ENCODE results near the gene KIRREL1.

DNA sequence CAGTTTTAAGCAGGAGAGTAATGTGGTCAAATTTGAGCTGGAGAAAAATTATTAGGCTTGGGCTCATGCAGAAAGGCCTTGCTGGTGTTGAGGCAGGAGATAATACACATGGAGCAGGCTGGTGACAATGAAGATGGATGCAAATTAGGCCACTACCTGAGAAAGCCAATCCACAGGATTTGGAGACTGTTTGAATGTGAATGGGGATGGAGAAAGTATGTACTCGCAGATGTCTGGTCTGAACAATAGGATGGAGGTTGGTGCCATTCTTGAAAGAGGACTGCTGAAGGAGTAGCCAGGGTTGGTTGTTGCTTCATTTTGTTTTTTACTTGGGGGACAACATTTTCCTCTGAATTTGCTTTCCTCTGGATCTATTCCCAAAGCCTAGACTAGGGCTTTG is 8.0 kb upstream of the KIRREL1 start:
- TF ChIP-seq, protein P1, sequence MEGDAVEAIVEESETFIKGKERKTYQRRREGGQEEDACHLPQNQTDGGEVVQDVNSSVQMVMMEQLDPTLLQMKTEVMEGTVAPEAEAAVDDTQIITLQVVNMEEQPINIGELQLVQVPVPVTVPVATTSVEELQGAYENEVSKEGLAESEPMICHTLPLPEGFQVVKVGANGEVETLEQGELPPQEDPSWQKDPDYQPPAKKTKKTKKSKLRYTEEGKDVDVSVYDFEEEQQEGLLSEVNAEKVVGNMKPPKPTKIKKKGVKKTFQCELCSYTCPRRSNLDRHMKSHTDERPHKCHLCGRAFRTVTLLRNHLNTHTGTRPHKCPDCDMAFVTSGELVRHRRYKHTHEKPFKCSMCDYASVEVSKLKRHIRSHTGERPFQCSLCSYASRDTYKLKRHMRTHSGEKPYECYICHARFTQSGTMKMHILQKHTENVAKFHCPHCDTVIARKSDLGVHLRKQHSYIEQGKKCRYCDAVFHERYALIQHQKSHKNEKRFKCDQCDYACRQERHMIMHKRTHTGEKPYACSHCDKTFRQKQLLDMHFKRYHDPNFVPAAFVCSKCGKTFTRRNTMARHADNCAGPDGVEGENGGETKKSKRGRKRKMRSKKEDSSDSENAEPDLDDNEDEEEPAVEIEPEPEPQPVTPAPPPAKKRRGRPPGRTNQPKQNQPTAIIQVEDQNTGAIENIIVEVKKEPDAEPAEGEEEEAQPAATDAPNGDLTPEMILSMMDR (IDR thresholded peaks at IDR 0.05): no peak
- TF ChIP-seq, protein P2, sequence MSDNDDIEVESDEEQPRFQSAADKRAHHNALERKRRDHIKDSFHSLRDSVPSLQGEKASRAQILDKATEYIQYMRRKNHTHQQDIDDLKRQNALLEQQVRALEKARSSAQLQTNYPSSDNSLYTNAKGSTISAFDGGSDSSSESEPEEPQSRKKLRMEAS (CRISPR knock-in tag; IDR thresholded peaks at IDR 0.05): no peak
- TF ChIP-seq, protein P3, sequence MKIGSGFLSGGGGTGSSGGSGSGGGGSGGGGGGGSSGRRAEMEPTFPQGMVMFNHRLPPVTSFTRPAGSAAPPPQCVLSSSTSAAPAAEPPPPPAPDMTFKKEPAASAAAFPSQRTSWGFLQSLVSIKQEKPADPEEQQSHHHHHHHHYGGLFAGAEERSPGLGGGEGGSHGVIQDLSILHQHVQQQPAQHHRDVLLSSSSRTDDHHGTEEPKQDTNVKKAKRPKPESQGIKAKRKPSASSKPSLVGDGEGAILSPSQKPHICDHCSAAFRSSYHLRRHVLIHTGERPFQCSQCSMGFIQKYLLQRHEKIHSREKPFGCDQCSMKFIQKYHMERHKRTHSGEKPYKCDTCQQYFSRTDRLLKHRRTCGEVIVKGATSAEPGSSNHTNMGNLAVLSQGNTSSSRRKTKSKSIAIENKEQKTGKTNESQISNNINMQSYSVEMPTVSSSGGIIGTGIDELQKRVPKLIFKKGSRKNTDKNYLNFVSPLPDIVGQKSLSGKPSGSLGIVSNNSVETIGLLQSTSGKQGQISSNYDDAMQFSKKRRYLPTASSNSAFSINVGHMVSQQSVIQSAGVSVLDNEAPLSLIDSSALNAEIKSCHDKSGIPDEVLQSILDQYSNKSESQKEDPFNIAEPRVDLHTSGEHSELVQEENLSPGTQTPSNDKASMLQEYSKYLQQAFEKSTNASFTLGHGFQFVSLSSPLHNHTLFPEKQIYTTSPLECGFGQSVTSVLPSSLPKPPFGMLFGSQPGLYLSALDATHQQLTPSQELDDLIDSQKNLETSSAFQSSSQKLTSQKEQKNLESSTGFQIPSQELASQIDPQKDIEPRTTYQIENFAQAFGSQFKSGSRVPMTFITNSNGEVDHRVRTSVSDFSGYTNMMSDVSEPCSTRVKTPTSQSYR (CRISPR knock-in tag; IDR thresholded peaks at IDR 0.05): no peak
- TF ChIP-seq CREB1 (CRISPR knock-in tag; IDR thresholded peaks at IDR 0.05) (no peak), ZNF232 (CRISPR knock-in tag; IDR thresholded peaks at IDR 0.05) (no peak), MYBL2 (CRISPR knock-in tag; IDR thresholded peaks at IDR 0.05) (no peak), NR1H2 (CRISPR knock-in tag; IDR thresholded peaks at IDR 0.05) (no peak)
- TF ChIP-seq, protein P4, sequence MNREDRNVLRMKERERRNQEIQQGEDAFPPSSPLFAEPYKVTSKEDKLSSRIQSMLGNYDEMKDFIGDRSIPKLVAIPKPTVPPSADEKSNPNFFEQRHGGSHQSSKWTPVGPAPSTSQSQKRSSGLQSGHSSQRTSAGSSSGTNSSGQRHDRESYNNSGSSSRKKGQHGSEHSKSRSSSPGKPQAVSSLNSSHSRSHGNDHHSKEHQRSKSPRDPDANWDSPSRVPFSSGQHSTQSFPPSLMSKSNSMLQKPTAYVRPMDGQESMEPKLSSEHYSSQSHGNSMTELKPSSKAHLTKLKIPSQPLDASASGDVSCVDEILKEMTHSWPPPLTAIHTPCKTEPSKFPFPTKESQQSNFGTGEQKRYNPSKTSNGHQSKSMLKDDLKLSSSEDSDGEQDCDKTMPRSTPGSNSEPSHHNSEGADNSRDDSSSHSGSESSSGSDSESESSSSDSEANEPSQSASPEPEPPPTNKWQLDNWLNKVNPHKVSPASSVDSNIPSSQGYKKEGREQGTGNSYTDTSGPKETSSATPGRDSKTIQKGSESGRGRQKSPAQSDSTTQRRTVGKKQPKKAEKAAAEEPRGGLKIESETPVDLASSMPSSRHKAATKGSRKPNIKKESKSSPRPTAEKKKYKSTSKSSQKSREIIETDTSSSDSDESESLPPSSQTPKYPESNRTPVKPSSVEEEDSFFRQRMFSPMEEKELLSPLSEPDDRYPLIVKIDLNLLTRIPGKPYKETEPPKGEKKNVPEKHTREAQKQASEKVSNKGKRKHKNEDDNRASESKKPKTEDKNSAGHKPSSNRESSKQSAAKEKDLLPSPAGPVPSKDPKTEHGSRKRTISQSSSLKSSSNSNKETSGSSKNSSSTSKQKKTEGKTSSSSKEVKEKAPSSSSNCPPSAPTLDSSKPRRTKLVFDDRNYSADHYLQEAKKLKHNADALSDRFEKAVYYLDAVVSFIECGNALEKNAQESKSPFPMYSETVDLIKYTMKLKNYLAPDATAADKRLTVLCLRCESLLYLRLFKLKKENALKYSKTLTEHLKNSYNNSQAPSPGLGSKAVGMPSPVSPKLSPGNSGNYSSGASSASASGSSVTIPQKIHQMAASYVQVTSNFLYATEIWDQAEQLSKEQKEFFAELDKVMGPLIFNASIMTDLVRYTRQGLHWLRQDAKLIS (CRISPR knock-in tag; IDR thresholded peaks at IDR 0.05; ENCODE audit: borderline replicate concordance): no peak
- TF ChIP-seq, protein P5, sequence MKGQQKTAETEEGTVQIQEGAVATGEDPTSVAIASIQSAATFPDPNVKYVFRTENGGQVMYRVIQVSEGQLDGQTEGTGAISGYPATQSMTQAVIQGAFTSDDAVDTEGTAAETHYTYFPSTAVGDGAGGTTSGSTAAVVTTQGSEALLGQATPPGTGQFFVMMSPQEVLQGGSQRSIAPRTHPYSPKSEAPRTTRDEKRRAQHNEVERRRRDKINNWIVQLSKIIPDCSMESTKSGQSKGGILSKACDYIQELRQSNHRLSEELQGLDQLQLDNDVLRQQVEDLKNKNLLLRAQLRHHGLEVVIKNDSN (CRISPR knock-in tag; IDR thresholded peaks at IDR 0.05): no peak
- TF ChIP-seq, protein P6, sequence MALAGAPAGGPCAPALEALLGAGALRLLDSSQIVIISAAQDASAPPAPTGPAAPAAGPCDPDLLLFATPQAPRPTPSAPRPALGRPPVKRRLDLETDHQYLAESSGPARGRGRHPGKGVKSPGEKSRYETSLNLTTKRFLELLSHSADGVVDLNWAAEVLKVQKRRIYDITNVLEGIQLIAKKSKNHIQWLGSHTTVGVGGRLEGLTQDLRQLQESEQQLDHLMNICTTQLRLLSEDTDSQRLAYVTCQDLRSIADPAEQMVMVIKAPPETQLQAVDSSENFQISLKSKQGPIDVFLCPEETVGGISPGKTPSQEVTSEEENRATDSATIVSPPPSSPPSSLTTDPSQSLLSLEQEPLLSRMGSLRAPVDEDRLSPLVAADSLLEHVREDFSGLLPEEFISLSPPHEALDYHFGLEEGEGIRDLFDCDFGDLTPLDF (CRISPR knock-in tag; IDR thresholded peaks at IDR 0.05): no peak
- TF ChIP-seq, protein P7, sequence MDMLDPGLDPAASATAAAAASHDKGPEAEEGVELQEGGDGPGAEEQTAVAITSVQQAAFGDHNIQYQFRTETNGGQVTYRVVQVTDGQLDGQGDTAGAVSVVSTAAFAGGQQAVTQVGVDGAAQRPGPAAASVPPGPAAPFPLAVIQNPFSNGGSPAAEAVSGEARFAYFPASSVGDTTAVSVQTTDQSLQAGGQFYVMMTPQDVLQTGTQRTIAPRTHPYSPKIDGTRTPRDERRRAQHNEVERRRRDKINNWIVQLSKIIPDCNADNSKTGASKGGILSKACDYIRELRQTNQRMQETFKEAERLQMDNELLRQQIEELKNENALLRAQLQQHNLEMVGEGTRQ (CRISPR knock-in tag; IDR thresholded peaks at IDR 0.05): no peak

Measured in WTC11 (cell line).